MM.1S (cell line): ENCODE measurements around the gene MOB3B.

Experiments
- DNase-seq: peaks from one replicate; pipeline ENCODE4 v3.0.0-alpha.2; 2015
- H2AFZ ChIP-seq: fragments of 300-600 bp; sonication (generic); 2 replicates; pipeline ENCODE4 v1.6.0; 2016; ENCODE audit warnings: antibody characterized with exemption, low read length
- H3F3A ChIP-seq: fragments of 300-600 bp; sonication (generic); 2 replicates; pipeline ENCODE4 v1.6.1; 2016; ENCODE audit warnings: mild to moderate bottlenecking, antibody characterized with exemption, low read length, moderate library complexity, mixed read lengths; ENCODE audit not compliant: insufficient read depth
- H3K27ac ChIP-seq: fragments of 300-600 bp; sonication (generic); 2 replicates; pipeline ENCODE4 v1.5.1; 2016; ENCODE audit warnings: mild to moderate bottlenecking, low read length
- H3K27me3 ChIP-seq: fragments of 300-600 bp; sonication (generic); replicated peaks from 2 replicates; pipeline ENCODE4 v1.6.0; 2016; ENCODE audit warnings: low read length; ENCODE audit not compliant: insufficient read depth
- H3K36me3 ChIP-seq: fragments of 300-600 bp; sonication (generic); replicated peaks from 2 replicates; pipeline ENCODE4 v1.6.1; 2016; ENCODE audit warnings: mild to moderate bottlenecking, low read length, mixed read lengths; ENCODE audit not compliant: insufficient read depth
- H3K4me1 ChIP-seq: fragments of 300-600 bp; sonication (generic); 2 replicates; pipeline ENCODE4 v1.6.1; 2016; ENCODE audit warnings: low read length, mixed read lengths
- H3K4me2 ChIP-seq: fragments of 300-600 bp; sonication (generic); 2 replicates; pipeline ENCODE4 v1.6.0; 2016; ENCODE audit warnings: low read depth, low read length
- H3K4me3 ChIP-seq: fragments of 300-600 bp; sonication (generic); 2 replicates; pipeline ENCODE4 v1.5.1; 2016; ENCODE audit warnings: low read length, mixed read lengths
- H3K79me2 ChIP-seq: fragments of 300-600 bp; sonication (generic); 2 replicates; pipeline ENCODE4 v1.6.1; 2016; ENCODE audit warnings: mixed run types, low read length, mixed read lengths
- H3K9ac ChIP-seq: fragments of 300-600 bp; sonication (generic); 2 replicates; pipeline ENCODE4 v1.6.1; 2016; ENCODE audit warnings: low read length, mixed read lengths
- H3K9me2 ChIP-seq: fragments of 300-600 bp; sonication (generic); replicated peaks from 2 replicates; pipeline ENCODE4 v1.6.1; 2016; ENCODE audit warnings: mild to moderate bottlenecking, low read length, mixed read lengths; ENCODE audit not compliant: insufficient read depth
- H3K9me3 ChIP-seq: fragments of 300-600 bp; sonication (generic); replicated peaks from 2 replicates; pipeline ENCODE4 v1.6.1; 2016; ENCODE audit warnings: mild to moderate bottlenecking, low read length, mixed read lengths; ENCODE audit not compliant: insufficient read depth
- H4K20me1 ChIP-seq: fragments of 300-600 bp; sonication (generic); 2 replicates; pipeline ENCODE4 v1.6.1; 2016; ENCODE audit warnings: mild to moderate bottlenecking, low read length, moderate library complexity, mixed read lengths; ENCODE audit not compliant: insufficient read depth
- CTCF ChIP-seq: fragments of 300-600 bp; sonication (generic); IDR thresholded peaks from 2 replicates; pipeline ENCODE4 v1.5.1; 2016; ENCODE audit warnings: antibody characterized with exemption, low read length, mixed read lengths
- EZH2 ChIP-seq: fragments of 300-600 bp; sonication (generic); optimal IDR thresholded peaks from 2 replicates; pipeline ENCODE3; 2017; ENCODE audit warnings: low read depth, mild to moderate bottlenecking, antibody characterized with exemption, low read length, mixed read lengths
- EZH2phosphoT487 ChIP-seq: fragments of 300-600 bp; sonication (generic); IDR thresholded peaks from 2 replicates; pipeline ENCODE4 v1.6.1; 2018; ENCODE audit warnings: antibody characterized with exemption, low read length

The MOB3B gene

GRCh38 chr9:27297050-27297449, 232.6 kb downstream of the MOB3B start, which contains the start of gene EQTN:
Gene EQTN, minus strand, starts transcription at chr9:27297150. Its CDS starts 95 bp downstream, at chr9:27297055.
- TF ChIP-seq EZH2phosphoT487, result no peak
- no peak for TF ChIP-seq CTCF
- no peak for TF ChIP-seq EZH2
- no peaks in the 10 kb centered on the region for H3K79me2 ChIP-seq
- H3K9me2 ChIP-seq, result no peaks in the 10 kb centered on the region
- no peak within 1 kb of the TSS for H3K27ac ChIP-seq
- H3K9me3 ChIP-seq, result no peaks in the 10 kb centered on the region
- H3K4me3 ChIP-seq, result no peak within 1 kb of the TSS
- DNase-seq, result no peak
- no peaks in the 10 kb centered on the region for H3K4me1 ChIP-seq
- no peaks in the 10 kb centered on the region for H3K27me3 ChIP-seq
- no peak within 1 kb of the TSS for H3K4me2 ChIP-seq
- no peak within 1 kb of the TSS for H3K9ac ChIP-seq
- H3K36me3 ChIP-seq, result no peaks in the 10 kb centered on the region
- H4K20me1 ChIP-seq, result no peaks in the 10 kb centered on the region
- H2AFZ ChIP-seq, result no peak within 1 kb of the TSS
- H3F3A ChIP-seq, result no peaks in the 10 kb centered on the region

- no peak overlapping the region for H3K4me2 ChIP-seq
- H4K20me1 ChIP-seq, result no peaks in the 10 kb centered on the region
- DNase-seq, result no peak
- no peaks in the 10 kb centered on the region for H3K27me3 ChIP-seq
- H3K79me2 ChIP-seq, result no peaks in the 10 kb centered on the region
- no peak overlapping the region for H3K27ac ChIP-seq
- no peaks in the 10 kb centered on the region for H3K4me1 ChIP-seq
- H3K4me3 ChIP-seq, result no peak overlapping the region
- H3K9me2 ChIP-seq, result no peaks in the 10 kb centered on the region
- H3K36me3 ChIP-seq, result no peaks in the 10 kb centered on the region
- no peak overlapping the region for H2AFZ ChIP-seq
- no peaks in the 10 kb centered on the region for H3K9me3 ChIP-seq
- H3F3A ChIP-seq, result no peaks in the 10 kb centered on the region
- TF ChIP-seq EZH2phosphoT487 (no peak), EZH2 (no peak), CTCF (no peak)
- H3K9ac ChIP-seq, result no peak overlapping the region
Measured at GRCh38 chr9:27293996-27294395, 235.6 kb downstream of the MOB3B start.

- no peak overlapping the region for H3K9ac ChIP-seq
- DNase-seq, result no peak
- H3K36me3 ChIP-seq, result no peaks in the 10 kb centered on the region
Measured at GRCh38 chr9:27292659-27293405, 236.8 kb downstream of the MOB3B start.

More at GRCh38 chr9:27292659-27293405, 236.8 kb downstream of the MOB3B start:
- Histone ChIP-seq H3K4me1 (no peaks in the 10 kb centered on the region), H3K4me3 (no peak overlapping the region), H3K9me2 (no peaks in the 10 kb centered on the region), H3K27me3 (no peaks in the 10 kb centered on the region), H3K9me3 (no peaks in the 10 kb centered on the region), H3K4me2 (no peak overlapping the region), H3K79me2 (no peaks in the 10 kb centered on the region), H3K27ac (no peak overlapping the region), H3F3A (no peaks in the 10 kb centered on the region), H4K20me1 (no peaks in the 10 kb centered on the region), H2AFZ (no peak overlapping the region)
- TF ChIP-seq CTCF (no peak), EZH2 (no peak), EZH2phosphoT487 (no peak)
